Stimulated activated CD8-positive, alpha-beta memory T cell treated with anti-CD3 and anti-CD28 coated beads, Interleukin-15, amount 100 ng/mL, for 24 hours (primary cell): ENCODE results near the gene SMIM32.

Experiments
- DNase-seq: peaks from one replicate; pipeline ENCODE4 v3.0.0-alpha.2; 2020; ENCODE audit warnings: low read depth

SMIM32 gene

GRCh38 chr5:136192526-136193321 is at the start of gene SMIM32:
Gene SMIM32 (minus strand): TSS chr5:136193162. CDS start chr5:136192524, 638 bp downstream.
- DNase-seq: no peak

GRCh38 chr5:136242611-136243010 is 49.6 kb upstream of the SMIM32 start:
- no peak for DNase-seq

GRCh38 chr5:136242136-136242535 is 49.2 kb upstream of the SMIM32 start:
- no peak for DNase-seq

GRCh38 chr5:136240894-136241293 is 47.9 kb upstream of the SMIM32 start:
- no peak for DNase-seq

DNA sequence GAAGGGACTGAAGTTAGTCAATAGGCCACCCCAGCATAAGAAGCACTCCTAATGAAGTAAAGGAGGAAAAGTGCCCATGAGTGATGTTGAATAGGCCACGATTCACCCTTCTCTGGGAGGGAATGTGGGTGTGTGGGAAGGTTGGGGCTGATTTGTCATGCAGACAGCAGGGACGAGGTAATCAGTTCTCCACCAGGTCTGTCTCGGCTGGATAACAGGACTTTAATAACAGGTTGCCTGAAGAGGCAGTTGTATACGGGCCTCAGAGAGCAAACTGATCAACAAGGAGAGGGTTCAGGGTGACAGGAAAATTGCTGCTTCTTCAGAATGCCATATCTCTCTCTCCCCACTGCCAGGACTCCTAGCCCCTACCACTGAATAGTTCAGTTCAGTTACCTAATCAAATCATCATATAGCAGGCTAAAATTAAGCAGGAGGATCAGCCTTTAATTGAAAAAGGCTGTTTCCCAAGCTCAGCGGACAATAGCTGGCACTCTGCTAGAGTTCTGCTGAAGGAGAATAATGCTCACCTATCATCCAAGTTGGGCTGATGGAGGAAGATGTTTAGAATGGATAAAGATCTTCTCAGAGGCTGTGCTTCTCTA is 43.6 kb upstream of the SMIM32 start:
- DNase-seq: no peak

DNA sequence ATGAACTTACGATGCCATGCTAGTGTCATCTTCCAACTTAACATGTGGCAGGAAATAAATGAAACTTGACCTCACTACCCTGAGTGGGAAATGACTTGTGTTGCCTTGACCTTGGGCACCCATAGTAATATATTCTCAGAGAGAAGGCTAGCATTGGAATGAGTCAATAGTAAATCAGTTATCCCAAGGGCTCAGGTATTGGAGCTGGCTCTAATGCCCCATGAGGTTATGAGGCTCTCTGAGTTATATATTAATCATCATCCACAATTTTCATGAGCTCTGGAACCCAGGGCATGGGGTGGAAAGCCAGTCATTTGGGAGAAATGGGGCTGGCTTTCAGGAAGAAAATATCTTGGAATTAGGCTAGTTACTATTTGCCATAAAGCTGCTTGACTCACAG is 42.4 kb upstream of the SMIM32 start:
- DNase-seq: no peak

- DNase-seq: no peak
Measured at GRCh38 chr5:136232316-136232715, 39.4 kb upstream of the SMIM32 start.

- DNase-seq: no peak
Measured at GRCh38 chr5:136230176-136230575, 37.2 kb upstream of the SMIM32 start.

DNA sequence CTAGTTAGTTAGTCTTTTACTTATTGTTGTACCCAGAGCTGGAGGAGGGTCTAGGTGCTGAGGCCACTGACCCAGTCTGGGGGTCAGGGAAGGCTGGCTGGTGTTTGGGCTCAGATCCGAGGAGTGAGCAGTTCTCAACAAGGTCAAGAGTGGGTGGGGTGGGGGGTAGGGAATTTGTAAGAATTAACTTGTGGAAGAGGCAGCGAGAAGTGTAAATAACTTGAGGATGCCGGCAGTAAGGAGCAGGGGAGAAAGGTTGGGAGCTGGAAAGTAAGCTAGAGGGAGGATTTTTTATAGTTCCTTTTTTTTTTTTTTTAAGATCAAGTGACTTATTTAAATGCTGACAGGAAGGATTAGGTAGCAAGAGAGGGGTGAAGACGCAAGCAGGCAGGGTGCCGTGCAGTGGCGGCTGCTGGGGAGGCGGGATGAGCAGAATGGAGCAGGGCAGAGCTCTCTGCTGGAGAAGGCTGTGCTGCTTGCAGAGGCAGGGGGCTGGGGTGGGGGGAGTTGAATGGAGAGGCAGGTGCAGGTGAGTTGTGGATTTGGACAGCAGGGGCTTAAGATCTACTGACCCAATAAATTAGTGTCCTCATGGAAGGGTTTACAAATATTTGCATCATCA is 35.3 kb upstream of the SMIM32 start:
- DNase-seq: no peak

- no peak for DNase-seq
Measured at GRCh38 chr5:136226401-136226800, 33.4 kb upstream of the SMIM32 start.

DNA sequence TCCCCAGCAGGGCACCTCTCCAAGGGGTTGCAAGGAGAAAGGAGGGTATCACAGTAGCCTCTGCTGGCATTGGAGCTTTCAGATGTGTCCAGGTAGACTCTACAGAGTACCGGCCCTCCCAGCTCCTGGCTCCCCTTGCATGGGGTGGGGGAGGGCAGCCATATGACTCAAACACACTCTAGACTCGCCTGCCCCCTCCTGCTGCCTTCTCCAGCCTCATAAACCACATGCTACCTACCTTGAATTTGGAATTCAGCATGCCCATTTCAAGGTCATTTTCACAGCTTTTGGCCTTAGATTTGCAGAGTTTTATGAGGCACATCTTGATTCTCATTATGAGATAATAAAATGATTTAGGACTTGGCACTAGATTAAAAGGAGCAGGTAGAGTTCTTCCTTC is 32.8 kb upstream of the SMIM32 start:
- no peak for DNase-seq

DNA sequence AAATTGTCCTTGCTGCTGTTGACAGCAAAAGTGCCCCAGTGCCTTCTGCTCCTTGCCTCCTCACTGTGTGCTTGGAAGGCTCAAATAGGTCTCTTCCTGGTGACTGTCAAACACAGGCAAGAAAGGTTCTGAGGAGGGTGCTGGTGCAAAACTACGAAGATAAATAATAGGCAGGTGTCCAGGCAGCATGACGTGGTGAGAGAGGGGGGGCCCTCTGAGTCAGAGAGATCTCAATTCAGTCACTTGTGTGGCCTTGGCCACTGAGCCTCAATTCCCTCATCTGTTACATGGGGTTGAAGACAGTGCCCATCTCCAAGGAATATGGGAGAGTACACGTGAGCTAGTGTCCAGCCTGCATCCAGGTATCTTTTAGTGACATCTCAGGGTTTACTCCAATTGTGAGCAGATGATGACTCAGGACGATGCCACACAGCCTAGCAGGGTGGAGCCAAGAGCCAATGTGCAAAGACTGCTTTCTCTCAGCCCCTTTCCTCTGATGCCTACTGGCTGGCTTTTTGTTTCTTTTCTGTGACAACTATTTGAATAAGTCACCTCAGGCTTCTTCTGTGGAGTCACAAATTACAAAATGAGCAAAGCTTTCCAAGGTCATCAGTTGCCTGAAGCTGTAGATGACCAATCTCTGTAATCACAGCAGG is 29.7 kb upstream of the SMIM32 start:
- DNase-seq: no peak

GRCh38 chr5:136221340-136221739 is 28.4 kb upstream of the SMIM32 start:
- no peak for DNase-seq

GRCh38 chr5:136216230-136216629 is 23.3 kb upstream of the SMIM32 start:
- no peak for DNase-seq

DNA sequence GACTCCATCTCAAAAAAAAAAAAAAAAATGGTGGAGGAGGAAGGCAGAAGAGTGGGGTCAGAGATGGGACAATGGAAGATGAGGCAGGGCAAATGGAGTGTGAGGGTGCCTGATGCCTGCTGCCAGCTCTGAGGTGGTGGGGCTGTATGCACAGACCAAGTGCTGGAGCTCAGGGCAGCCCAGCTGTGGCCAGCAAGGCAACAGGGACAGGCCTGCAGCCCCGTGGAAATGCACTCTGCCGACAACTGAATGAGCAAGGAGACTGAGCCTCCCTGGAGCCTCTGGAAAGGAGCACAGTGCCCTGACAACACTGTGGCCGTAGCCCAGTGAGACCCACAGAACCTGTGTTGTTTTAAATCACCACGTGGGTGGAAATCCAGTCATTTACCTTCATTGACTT is 22.9 kb upstream of the SMIM32 start:
- DNase-seq: no peak

- no peak for DNase-seq
Measured at GRCh38 chr5:136213919-136214493, 21.0 kb upstream of the SMIM32 start.

DNA sequence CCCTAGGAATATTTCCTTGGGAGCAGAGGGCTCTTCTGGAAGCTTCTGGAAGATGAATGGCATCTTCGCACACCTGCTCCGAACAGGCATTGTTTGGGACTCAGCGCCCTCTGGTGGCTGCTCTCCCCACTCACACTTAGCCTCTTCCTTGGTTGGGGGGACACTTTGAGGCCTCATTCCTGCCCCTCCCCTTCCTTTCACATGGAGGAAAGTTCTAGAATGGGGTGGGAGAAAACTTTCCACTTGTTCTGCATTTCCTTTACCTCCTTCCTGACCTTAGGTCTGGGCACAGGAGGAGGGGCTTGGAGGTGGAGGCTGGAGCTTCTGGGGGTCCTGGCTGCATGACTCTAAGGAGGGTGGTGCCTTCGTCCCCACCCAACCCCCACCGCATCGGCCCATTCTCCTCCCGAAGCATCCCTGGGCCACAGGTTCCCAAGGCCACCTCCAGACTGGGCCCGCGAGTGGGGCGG is 19.3 kb upstream of the SMIM32 start:
- peak; percentile 13 for DNase-seq

DNA sequence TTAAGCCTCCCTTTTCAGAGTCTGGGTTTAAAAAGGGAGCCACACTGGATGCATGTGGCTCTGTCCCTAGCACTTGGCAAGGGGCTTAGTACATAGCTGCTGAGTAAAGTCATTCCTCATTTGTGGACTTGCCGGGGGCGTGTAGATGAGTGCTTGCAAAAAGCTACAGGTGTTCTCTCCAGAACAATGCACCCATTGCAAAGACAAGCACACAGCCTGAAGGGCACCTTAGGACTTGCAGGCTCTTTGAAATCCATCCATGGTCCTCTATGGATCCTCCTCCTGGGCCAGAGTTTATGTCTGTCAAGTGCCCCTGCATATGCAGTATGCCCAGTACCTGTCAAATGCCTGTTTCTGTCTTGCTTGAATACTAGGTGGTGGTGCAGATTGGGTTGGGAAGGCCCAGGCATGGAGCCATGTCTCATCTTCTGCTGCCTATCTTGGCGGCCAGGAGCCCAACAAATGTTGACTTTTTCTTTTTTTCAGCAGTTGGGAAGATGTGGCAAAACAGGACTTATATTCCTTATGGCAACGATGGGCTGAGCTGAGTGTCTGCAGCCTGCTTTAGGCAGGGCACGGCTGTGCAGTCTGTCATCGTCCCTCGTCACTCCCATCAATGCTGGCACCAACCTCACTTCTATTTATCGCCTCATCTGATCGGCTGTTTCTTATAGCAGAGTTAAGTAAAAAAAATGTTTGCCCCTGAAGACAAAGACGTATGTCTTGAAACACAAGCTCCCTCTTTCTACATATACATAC is 18.5 kb upstream of the SMIM32 start:
- no peak for DNase-seq

GRCh38 chr5:136210259-136210658 is 17.3 kb upstream of the SMIM32 start:
- DNase-seq: no peak

- no peak for DNase-seq
Measured at GRCh38 chr5:136209346-136209910, 16.5 kb upstream of the SMIM32 start.

- DNase-seq: no peak
Measured at GRCh38 chr5:136208916-136209315, 16.0 kb upstream of the SMIM32 start.
